Measurements from ENCODE around the gene DDX1.
"Not testable (repeated sequence)": the region's sequence is repeated elsewhere in the genome, so short reads cannot be mapped to it uniquely, and the experiment has no call there.

DDX1 gene

GRCh38 chr2:15677141-15677843 is 85.6 kb downstream of the DDX1 start:
- no peak overlapping the region for H3K27ac ChIP-seq (ENCODE audit: insufficient read depth in 1 of 2, low read depth in 1 of 2, low read length in 2 of 2, poor library complexity in 1 of 2, severe bottlenecking in 2 of 2)
- no peak overlapping the region for H3K4me3 ChIP-seq (ENCODE audit: control insufficient read depth in 1 of 7, extremely low read depth in 1 of 7, insufficient read depth in 4 of 7, low read depth in 2 of 7, low read length in 6 of 7)
- CTCF ChIA-PET, result no interaction called here
- no peaks in the 10 kb centered on the region for H3K36me3 ChIP-seq (ENCODE audit: control insufficient read depth in 4 of 4, insufficient read depth in 4 of 4, low read length in 3 of 4)
- no peaks in the 10 kb centered on the region for H3K4me1 ChIP-seq (ENCODE audit: control extremely low read depth in 1 of 4, control insufficient read depth in 4 of 4, insufficient read depth in 4 of 4, low read length in 3 of 4)
- H3K9me3 ChIP-seq (ENCODE audit: control extremely low read depth in 1 of 5, control insufficient read depth in 4 of 5, insufficient read depth in 2 of 5, low read depth in 1 of 5, low read length in 4 of 5), result peaks cover 0 to 2% (median 0%) of the 10 kb centered on the region in 5 experiments
- H3K27me3 ChIP-seq (replicated peaks in 2 of 5; ENCODE audit: control insufficient read depth in 4 of 5, insufficient read depth in 5 of 5, low read length in 4 of 5), result no peaks in the 10 kb centered on the region
- 89% methylated on average over 7 of the region's 9 CpGs for WGBS (ENCODE audit: insufficient coverage)
- no peak for DNase-seq
- POLR2A ChIA-PET, result no interaction called here

- H3K9me3 ChIP-seq (ENCODE audit: control extremely low read depth in 1 of 5, control insufficient read depth in 4 of 5, insufficient read depth in 2 of 5, low read depth in 1 of 5, low read length in 4 of 5), result peaks cover 0 to 2% (median 0%) of the 10 kb centered on the region in 5 experiments
- H3K36me3 ChIP-seq (ENCODE audit: control insufficient read depth in 4 of 4, insufficient read depth in 4 of 4, low read length in 3 of 4), result no peaks in the 10 kb centered on the region
- WGBS (ENCODE audit: insufficient coverage), result 89% methylated on average over 2 of the region's 5 CpGs
- DNase-seq, result no peak
- H3K4me3 ChIP-seq (ENCODE audit: control insufficient read depth in 1 of 7, extremely low read depth in 1 of 7, insufficient read depth in 4 of 7, low read depth in 2 of 7, low read length in 6 of 7), result no peak overlapping the region
- CTCF ChIA-PET, result no interaction called here
- POLR2A ChIA-PET, result no interaction called here
- no peaks in the 10 kb centered on the region for H3K27me3 ChIP-seq (replicated peaks in 2 of 5; ENCODE audit: control insufficient read depth in 4 of 5, insufficient read depth in 5 of 5, low read length in 4 of 5)
- H3K27ac ChIP-seq (ENCODE audit: insufficient read depth in 1 of 2, low read depth in 1 of 2, low read length in 2 of 2, poor library complexity in 1 of 2, severe bottlenecking in 2 of 2), result no peak overlapping the region
- H3K4me1 ChIP-seq (ENCODE audit: control extremely low read depth in 1 of 4, control insufficient read depth in 4 of 4, insufficient read depth in 4 of 4, low read length in 3 of 4), result no peaks in the 10 kb centered on the region
Observed at GRCh38 chr2:15678346-15678745, 86.7 kb downstream of the DDX1 start.

DNA sequence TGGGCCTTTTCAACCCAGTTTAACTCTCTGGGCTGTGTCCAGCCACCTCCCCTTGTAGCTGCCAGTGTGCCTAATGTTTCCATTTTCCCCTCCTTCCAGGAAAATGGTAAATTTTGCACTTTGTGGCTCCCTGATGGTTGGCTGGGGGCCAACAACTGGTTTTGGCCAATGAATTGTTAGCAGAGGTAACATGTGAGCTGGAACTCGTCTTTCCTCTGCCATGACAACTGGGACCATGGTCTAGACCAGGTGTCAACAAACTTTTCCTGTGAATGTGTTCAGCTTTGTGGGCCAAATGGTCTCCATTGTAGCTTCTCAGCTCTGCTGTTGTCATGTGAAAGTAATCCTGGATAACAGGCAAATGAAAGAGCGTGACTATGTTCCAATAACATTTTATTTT is 87.2 kb downstream of the DDX1 start:
- H3K4me1 ChIP-seq (ENCODE audit: control extremely low read depth in 1 of 4, control insufficient read depth in 4 of 4, insufficient read depth in 4 of 4, low read length in 3 of 4), result no peaks in the 10 kb centered on the region
- DNase-seq, result no peak
- WGBS (ENCODE audit: insufficient coverage), result 93% methylated on average over 2 of the region's 2 CpGs
- no peaks in the 10 kb centered on the region for H3K27me3 ChIP-seq (replicated peaks in 2 of 5; ENCODE audit: control insufficient read depth in 4 of 5, insufficient read depth in 5 of 5, low read length in 4 of 5)
- no peak overlapping the region for H3K4me3 ChIP-seq (ENCODE audit: control insufficient read depth in 1 of 7, extremely low read depth in 1 of 7, insufficient read depth in 4 of 7, low read depth in 2 of 7, low read length in 6 of 7)
- no peaks in the 10 kb centered on the region for H3K36me3 ChIP-seq (ENCODE audit: control insufficient read depth in 4 of 4, insufficient read depth in 4 of 4, low read length in 3 of 4)
- CTCF ChIA-PET, result no interaction called here
- peaks cover 0 to 2% (median 0%) of the 10 kb centered on the region in 5 experiments for H3K9me3 ChIP-seq (ENCODE audit: control extremely low read depth in 1 of 5, control insufficient read depth in 4 of 5, insufficient read depth in 2 of 5, low read depth in 1 of 5, low read length in 4 of 5)
- no peak overlapping the region for H3K27ac ChIP-seq (ENCODE audit: insufficient read depth in 1 of 2, low read depth in 1 of 2, low read length in 2 of 2, poor library complexity in 1 of 2, severe bottlenecking in 2 of 2)
- POLR2A ChIA-PET, result no interaction called here

DNA sequence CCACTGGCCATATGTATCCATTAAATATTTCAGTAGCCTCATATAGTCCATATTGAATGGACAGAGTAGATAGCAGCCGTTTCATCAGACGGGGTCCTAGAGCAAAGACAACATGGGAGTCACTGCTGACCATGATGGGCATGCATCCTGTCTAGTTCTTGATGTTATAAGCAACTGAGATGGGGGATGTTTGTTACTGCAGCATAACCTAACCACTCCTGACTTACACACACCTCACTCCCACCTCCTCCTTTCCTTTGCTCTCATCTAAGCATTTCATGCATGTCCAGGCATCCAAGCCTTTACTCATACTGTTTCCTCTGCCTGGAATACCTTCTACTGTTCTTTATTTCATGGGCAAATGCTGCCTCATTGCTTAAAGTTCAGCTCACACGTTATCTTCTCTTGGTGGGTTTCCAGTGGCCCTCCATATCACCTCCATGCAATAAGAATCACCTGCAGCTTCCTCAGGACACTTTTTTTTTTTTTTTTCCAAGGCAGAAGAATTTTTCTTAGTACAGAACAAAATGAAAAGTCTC is 87.8 kb downstream of the DDX1 start:
- H3K9me3 ChIP-seq (ENCODE audit: control extremely low read depth in 1 of 5, control insufficient read depth in 4 of 5, insufficient read depth in 2 of 5, low read depth in 1 of 5, low read length in 4 of 5), result peaks cover 0 to 2% (median 0%) of the 10 kb centered on the region in 5 experiments
- no peaks in the 10 kb centered on the region for H3K36me3 ChIP-seq (ENCODE audit: control insufficient read depth in 4 of 4, insufficient read depth in 4 of 4, low read length in 3 of 4)
- no peak for DNase-seq
- no peaks in the 10 kb centered on the region for H3K4me1 ChIP-seq (ENCODE audit: control extremely low read depth in 1 of 4, control insufficient read depth in 4 of 4, insufficient read depth in 4 of 4, low read length in 3 of 4)
- no peak overlapping the region for H3K4me3 ChIP-seq (ENCODE audit: control insufficient read depth in 1 of 7, extremely low read depth in 1 of 7, insufficient read depth in 4 of 7, low read depth in 2 of 7, low read length in 6 of 7)
- WGBS (ENCODE audit: insufficient coverage), result 100% methylated on average over 1 of the region's 3 CpGs
- POLR2A ChIA-PET, result no interaction called here
- H3K27ac ChIP-seq (ENCODE audit: insufficient read depth in 1 of 2, low read depth in 1 of 2, low read length in 2 of 2, poor library complexity in 1 of 2, severe bottlenecking in 2 of 2), result no peak overlapping the region
- CTCF ChIA-PET, result no interaction called here
- H3K27me3 ChIP-seq (replicated peaks in 2 of 5; ENCODE audit: control insufficient read depth in 4 of 5, insufficient read depth in 5 of 5, low read length in 4 of 5), result no peaks in the 10 kb centered on the region

DNA sequence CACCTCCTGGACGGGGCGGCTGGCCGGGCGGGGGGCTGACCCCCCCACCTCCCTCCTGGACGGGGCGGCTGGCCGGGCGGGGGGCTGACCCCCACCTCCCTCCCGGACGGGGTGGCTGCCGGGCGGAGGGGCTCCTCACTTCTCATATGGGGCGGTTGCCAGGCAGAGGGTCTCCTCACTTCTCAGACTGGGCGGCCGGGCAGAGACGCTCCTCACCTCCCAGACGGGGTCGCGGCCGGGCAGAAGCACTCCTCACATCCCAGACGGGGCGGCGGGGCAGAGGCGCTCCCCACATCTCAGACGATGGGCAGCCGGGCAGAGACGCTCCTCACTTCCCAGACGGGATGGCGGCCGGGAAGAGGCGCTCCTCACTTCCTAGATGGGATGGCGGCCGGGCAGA is 88.5 kb downstream of the DDX1 start:
- H3K4me1 ChIP-seq (ENCODE audit: control extremely low read depth in 1 of 4, control insufficient read depth in 4 of 4, insufficient read depth in 4 of 4, low read length in 3 of 4); DNase-seq; POLR2A ChIA-PET; CTCF ChIA-PET; H3K9me3 ChIP-seq (ENCODE audit: control extremely low read depth in 1 of 5, control insufficient read depth in 4 of 5, insufficient read depth in 2 of 5, low read depth in 1 of 5, low read length in 4 of 5); H3K36me3 ChIP-seq (ENCODE audit: control insufficient read depth in 4 of 4, insufficient read depth in 4 of 4, low read length in 3 of 4); H3K4me3 ChIP-seq (ENCODE audit: control insufficient read depth in 1 of 7, extremely low read depth in 1 of 7, insufficient read depth in 4 of 7, low read depth in 2 of 7, low read length in 6 of 7); H3K27me3 ChIP-seq (replicated peaks in 2 of 5; ENCODE audit: control insufficient read depth in 4 of 5, insufficient read depth in 5 of 5, low read length in 4 of 5); H3K27ac ChIP-seq (ENCODE audit: insufficient read depth in 1 of 2, low read depth in 1 of 2, low read length in 2 of 2, poor library complexity in 1 of 2, severe bottlenecking in 2 of 2): not testable (repeated sequence)
- no CpG with 5 or more reads among the region's 33 CpGs for WGBS (ENCODE audit: insufficient coverage)
